ENCODE measurements around the gene RASD2. TPM values are rescaled to one million over a fixed set of nuclear protein-coding genes. Genes with fewer than 3 reads are reported as not detected.
A peak's percentile ranks its signal among the peaks of the same experiment; 100 is the strongest.

RASD2 gene
- total RNA-seq, 1 donor from 2014 or later = 0.16 TPM

DNA sequence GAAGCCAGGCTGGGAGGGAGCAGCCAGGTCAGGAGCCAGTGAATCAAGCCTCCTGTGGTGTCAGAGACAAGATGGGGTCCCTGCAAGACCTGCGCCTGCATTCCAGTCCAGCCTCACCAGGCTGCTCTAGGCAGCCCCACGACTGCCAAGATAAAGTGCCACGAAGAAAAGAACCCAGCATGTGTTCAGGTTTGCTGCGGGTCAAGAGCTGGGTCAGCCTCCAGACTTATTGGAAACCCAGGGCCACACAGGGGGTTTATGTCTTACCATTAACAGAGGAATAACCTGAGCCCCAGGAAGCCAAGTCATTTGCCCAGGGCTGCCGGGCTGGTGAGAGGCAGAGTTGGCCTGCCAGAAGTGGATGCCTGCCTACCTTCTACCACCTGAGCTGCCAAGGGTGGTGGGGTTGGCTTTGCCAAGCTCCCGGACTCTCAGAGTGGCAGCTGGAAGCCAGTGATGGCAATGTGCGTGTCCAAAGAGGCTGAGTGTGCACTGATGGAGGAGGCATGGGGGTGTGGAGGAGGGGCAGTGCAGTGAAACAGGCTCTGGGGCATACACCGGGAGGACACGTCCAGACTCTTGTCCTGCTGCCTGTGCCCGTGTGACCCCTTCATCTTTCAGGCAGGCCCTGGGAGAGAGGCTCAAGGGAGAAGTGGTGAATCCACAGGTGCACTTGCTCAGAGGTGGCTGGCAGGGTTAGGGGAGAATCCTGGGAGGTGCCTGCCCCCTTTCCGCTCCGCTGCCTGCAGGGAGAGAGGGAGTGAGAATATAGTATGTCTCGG lies 1.7 kb downstream of the RASD2 start:
- peaks cover 75% of the 10 kb centered on the region for H3K27me3 Mint-ChIP-seq (ENCODE audit: low read depth, unreplicated experiment)
- Histone ChIP-seq H3K4me1 (ENCODE audit: insufficient read depth, low read length) (peaks cover 17% of the 10 kb centered on the region), H3K36me3 (ENCODE audit: insufficient read depth, low read length) (no peaks in the 10 kb centered on the region), H2AFZ (ENCODE audit: low read depth, low read length) (no peak overlapping the region), H4K20me1 (ENCODE audit: insufficient read depth, low read length) (peaks cover 3% of the 10 kb centered on the region), H3K4me3 (ENCODE audit: insufficient read depth, low read depth, low read length) (no peak overlapping the region), H3K79me2 (ENCODE audit: insufficient read depth, low read length) (no peaks in the 10 kb centered on the region), H3K27me3 (ENCODE audit: insufficient read depth, low read length) (peaks cover 38% of the 10 kb centered on the region), H3K9ac (ENCODE audit: low read length) (no peak overlapping the region), H3K27ac (ENCODE audit: low read depth, low read length) (no peak overlapping the region), H3K4me2 (ENCODE audit: low read length) (no peak overlapping the region), H3K9me3 (ENCODE audit: insufficient read depth, low read depth, low read length) (no peaks in the 10 kb centered on the region)
- no peak for TF ChIP-seq EZH2 (IDR thresholded peaks at IDR 0.05; ENCODE audit: insufficient read depth, low read length)
- TF ChIP-seq, protein P1, sequence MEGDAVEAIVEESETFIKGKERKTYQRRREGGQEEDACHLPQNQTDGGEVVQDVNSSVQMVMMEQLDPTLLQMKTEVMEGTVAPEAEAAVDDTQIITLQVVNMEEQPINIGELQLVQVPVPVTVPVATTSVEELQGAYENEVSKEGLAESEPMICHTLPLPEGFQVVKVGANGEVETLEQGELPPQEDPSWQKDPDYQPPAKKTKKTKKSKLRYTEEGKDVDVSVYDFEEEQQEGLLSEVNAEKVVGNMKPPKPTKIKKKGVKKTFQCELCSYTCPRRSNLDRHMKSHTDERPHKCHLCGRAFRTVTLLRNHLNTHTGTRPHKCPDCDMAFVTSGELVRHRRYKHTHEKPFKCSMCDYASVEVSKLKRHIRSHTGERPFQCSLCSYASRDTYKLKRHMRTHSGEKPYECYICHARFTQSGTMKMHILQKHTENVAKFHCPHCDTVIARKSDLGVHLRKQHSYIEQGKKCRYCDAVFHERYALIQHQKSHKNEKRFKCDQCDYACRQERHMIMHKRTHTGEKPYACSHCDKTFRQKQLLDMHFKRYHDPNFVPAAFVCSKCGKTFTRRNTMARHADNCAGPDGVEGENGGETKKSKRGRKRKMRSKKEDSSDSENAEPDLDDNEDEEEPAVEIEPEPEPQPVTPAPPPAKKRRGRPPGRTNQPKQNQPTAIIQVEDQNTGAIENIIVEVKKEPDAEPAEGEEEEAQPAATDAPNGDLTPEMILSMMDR (IDR thresholded peaks at IDR 0.05; ENCODE audit: insufficient read depth, low read depth, low read length) = no peak
- FAIRE-seq = no peak
- H3K9me3 Mint-ChIP-seq (ENCODE audit: unreplicated experiment) = peaks cover 6% of the 10 kb centered on the region
- no peaks in the 10 kb centered on the region for H3K36me3 Mint-ChIP-seq (ENCODE audit: low read depth, unreplicated experiment)
- peaks cover 2% of the 10 kb centered on the region for H3K4me1 Mint-ChIP-seq (ENCODE audit: low read depth, unreplicated experiment)
- H3K4me3 Mint-ChIP-seq (ENCODE audit: unreplicated experiment) = no peak overlapping the region
- DNase-seq (ENCODE audit: low read depth) = no peak
- H3K27ac Mint-ChIP-seq (ENCODE audit: unreplicated experiment) = no peak overlapping the region

DNA sequence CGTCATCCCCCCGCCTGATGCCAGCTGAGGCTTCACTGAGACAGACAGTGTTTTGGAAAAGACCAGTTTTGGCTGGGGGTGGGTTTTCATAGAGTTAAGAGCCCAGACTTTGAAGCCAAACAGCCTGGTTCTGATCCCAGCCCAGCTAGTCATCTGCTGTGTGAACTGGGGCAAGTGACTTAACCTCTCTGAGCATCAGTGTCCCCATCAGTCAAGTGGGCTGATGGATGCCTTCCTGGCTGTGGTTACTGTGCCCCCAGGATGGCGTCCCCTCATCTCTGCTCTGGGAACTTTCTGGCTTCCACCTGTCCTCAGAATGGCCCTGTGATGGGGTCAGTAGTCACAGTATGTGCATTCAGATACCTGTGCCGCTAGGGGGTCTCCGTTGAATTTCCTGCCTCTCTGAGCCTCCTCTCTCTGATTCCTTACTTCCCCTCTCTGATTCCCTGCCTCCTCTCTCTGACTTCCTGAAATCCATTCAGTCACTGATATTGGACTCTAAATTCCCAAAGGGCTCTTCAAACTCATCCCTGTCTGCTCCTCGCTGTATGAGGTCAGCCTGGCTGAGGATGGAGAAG lies 2.4 kb downstream of the RASD2 start:
- Histone ChIP-seq H3K27ac (ENCODE audit: low read depth, low read length) (no peak overlapping the region), H3K27me3 (ENCODE audit: insufficient read depth, low read length) (peaks cover 38% of the 10 kb centered on the region), H3K9me3 (ENCODE audit: insufficient read depth, low read depth, low read length) (no peaks in the 10 kb centered on the region), H3K79me2 (ENCODE audit: insufficient read depth, low read length) (no peaks in the 10 kb centered on the region), H3K36me3 (ENCODE audit: insufficient read depth, low read length) (no peaks in the 10 kb centered on the region), H3K4me3 (ENCODE audit: insufficient read depth, low read depth, low read length) (no peak overlapping the region), H4K20me1 (ENCODE audit: insufficient read depth, low read length) (peaks cover 3% of the 10 kb centered on the region), H3K4me1 (ENCODE audit: insufficient read depth, low read length) (peaks cover 17% of the 10 kb centered on the region), H3K9ac (ENCODE audit: low read length) (no peak overlapping the region), H3K4me2 (ENCODE audit: low read length) (no peak overlapping the region), H2AFZ (ENCODE audit: low read depth, low read length) (no peak overlapping the region)
- Mint-ChIP-seq H3K36me3 (ENCODE audit: low read depth, unreplicated experiment) (no peaks in the 10 kb centered on the region), H3K4me3 (ENCODE audit: unreplicated experiment) (no peak overlapping the region), H3K27me3 (ENCODE audit: low read depth, unreplicated experiment) (peaks cover 75% of the 10 kb centered on the region), H3K27ac (ENCODE audit: unreplicated experiment) (no peak overlapping the region), H3K4me1 (ENCODE audit: low read depth, unreplicated experiment) (peaks cover 2% of the 10 kb centered on the region), H3K9me3 (ENCODE audit: unreplicated experiment) (peaks cover 6% of the 10 kb centered on the region)
- DNase-seq (ENCODE audit: low read depth) (no peak), FAIRE-seq (no peak)
- TF ChIP-seq EZH2 (IDR thresholded peaks at IDR 0.05; ENCODE audit: insufficient read depth, low read length) = peak; percentile 17
- TF ChIP-seq, protein P1 (IDR thresholded peaks at IDR 0.05; ENCODE audit: insufficient read depth, low read depth, low read length) = no peak

DNA sequence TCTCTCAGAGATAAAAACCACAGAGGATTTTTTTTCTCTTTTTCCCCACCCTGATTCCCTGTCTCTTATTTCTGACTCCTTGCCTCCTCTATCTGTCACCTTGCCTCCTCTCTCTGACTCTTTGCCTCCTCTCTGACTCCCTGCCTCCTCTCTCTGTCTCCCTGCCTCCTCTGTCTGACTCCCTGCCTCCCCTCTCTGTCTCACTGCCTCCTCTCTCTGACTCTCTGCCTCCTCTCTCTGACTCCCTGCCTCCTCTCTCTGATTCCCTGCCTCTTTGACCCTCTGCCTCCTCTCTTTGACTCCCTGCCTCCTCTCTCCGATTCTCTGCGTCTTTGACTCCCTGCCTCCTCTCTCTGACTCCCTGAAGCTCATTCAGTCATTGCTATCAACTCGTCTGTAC lies 3.1 kb downstream of the RASD2 start:
- Histone ChIP-seq H3K79me2 (ENCODE audit: insufficient read depth, low read length) (no peaks in the 10 kb centered on the region), H3K27ac (ENCODE audit: low read depth, low read length) (no peak overlapping the region), H2AFZ (ENCODE audit: low read depth, low read length) (no peak overlapping the region), H3K9ac (ENCODE audit: low read length) (no peak overlapping the region), H3K4me1 (ENCODE audit: insufficient read depth, low read length) (peaks cover 20% of the 10 kb centered on the region), H4K20me1 (ENCODE audit: insufficient read depth, low read length) (peaks cover 3% of the 10 kb centered on the region), H3K36me3 (ENCODE audit: insufficient read depth, low read length) (no peaks in the 10 kb centered on the region), H3K4me3 (ENCODE audit: insufficient read depth, low read depth, low read length) (no peak overlapping the region), H3K27me3 (ENCODE audit: insufficient read depth, low read length) (peaks cover 38% of the 10 kb centered on the region), H3K9me3 (ENCODE audit: insufficient read depth, low read depth, low read length) (no peaks in the 10 kb centered on the region), H3K4me2 (ENCODE audit: low read length) (no peak overlapping the region)
- H3K27me3 Mint-ChIP-seq (ENCODE audit: low read depth, unreplicated experiment) = peaks cover 77% of the 10 kb centered on the region
- no peak overlapping the region for H3K4me3 Mint-ChIP-seq (ENCODE audit: unreplicated experiment)
- DNase-seq (ENCODE audit: low read depth) (no peak), FAIRE-seq (no peak)
- H3K4me1 Mint-ChIP-seq (ENCODE audit: low read depth, unreplicated experiment) = peaks cover 2% of the 10 kb centered on the region
- H3K36me3 Mint-ChIP-seq (ENCODE audit: low read depth, unreplicated experiment) = no peaks in the 10 kb centered on the region
- TF ChIP-seq EZH2 (IDR thresholded peaks at IDR 0.05; ENCODE audit: insufficient read depth, low read length) = no peak
- TF ChIP-seq, protein P1 (IDR thresholded peaks at IDR 0.05; ENCODE audit: insufficient read depth, low read depth, low read length) = no peak
- H3K27ac Mint-ChIP-seq (ENCODE audit: unreplicated experiment) = no peak overlapping the region
- peaks cover 6% of the 10 kb centered on the region for H3K9me3 Mint-ChIP-seq (ENCODE audit: unreplicated experiment)

All from astrocyte (in vitro differentiated cells and primary cell).